ENCODE results near the gene GUSB. TPM values are rescaled to one million over a fixed set of nuclear protein-coding genes. Genes with fewer than 3 reads are reported as not detected.

GUSB gene
- total and polyA plus RNA-seq, 2 donors (not counting 1 experiment from before 2014, with no cell fraction given): 21.8 to 42.6 TPM

DNA sequence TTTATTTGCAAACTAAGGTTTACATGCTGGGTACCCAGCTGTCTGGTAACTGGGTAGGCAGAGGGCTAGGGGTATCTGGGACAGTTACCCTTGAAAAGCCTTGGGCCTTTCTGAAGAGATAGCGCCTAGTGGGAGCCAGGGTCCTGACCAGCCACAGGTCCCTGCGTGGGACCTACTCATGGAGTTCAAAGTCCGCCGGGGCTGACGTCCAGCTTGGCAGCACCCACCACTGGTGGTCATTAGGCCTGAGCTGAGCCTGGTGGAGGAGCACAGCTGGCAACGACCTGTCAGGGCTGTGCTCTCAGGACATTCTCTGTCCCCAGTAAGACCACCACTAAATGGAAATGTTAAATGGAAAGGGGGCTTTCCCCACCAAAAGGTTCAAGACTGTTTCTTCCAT lies 20.0 kb downstream of the GUSB start:
- Histone ChIP-seq H3K27me3 (ENCODE audit: control insufficient read depth, insufficient read depth, low read length) (no peaks in the 10 kb centered on the region), H3K4me2 (ENCODE audit: extremely low read depth, insufficient read depth, low read length) (no peak overlapping the region), H3K4me1 (ENCODE audit: control insufficient read depth, extremely low read depth, insufficient read depth, low read length) (no peaks in the 10 kb centered on the region), H3K4me3 (replicated peaks in 1 of 4; ENCODE audit: control extremely low read depth in 1 of 4, insufficient read depth in 1 of 4, low read depth in 3 of 4, low read length in 4 of 4) (no peak overlapping the region), H3K9me3 (ENCODE audit: control insufficient read depth, insufficient read depth, low read depth, low read length) (no peaks in the 10 kb centered on the region), H3K9ac (ENCODE audit: insufficient read depth, low read length) (no peak overlapping the region), H4K20me1 (ENCODE audit: control insufficient read depth, extremely low read depth, insufficient read depth, low read length) (no peaks in the 10 kb centered on the region), H3K36me3 (ENCODE audit: control insufficient read depth, insufficient read depth, low read length) (peaks cover 11% of the 10 kb centered on the region), H2AFZ (ENCODE audit: low read length) (no peak overlapping the region), H3K27ac (ENCODE audit: insufficient read depth, low read length) (no peak overlapping the region), H3K79me2 (ENCODE audit: control insufficient read depth, insufficient read depth, low read length) (no peaks in the 10 kb centered on the region)
- DNase-seq (ENCODE audit: low read depth in 2 of 2): no peak
- TF ChIP-seq, protein P1, sequence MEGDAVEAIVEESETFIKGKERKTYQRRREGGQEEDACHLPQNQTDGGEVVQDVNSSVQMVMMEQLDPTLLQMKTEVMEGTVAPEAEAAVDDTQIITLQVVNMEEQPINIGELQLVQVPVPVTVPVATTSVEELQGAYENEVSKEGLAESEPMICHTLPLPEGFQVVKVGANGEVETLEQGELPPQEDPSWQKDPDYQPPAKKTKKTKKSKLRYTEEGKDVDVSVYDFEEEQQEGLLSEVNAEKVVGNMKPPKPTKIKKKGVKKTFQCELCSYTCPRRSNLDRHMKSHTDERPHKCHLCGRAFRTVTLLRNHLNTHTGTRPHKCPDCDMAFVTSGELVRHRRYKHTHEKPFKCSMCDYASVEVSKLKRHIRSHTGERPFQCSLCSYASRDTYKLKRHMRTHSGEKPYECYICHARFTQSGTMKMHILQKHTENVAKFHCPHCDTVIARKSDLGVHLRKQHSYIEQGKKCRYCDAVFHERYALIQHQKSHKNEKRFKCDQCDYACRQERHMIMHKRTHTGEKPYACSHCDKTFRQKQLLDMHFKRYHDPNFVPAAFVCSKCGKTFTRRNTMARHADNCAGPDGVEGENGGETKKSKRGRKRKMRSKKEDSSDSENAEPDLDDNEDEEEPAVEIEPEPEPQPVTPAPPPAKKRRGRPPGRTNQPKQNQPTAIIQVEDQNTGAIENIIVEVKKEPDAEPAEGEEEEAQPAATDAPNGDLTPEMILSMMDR (conservative IDR thresholded peaks at IDR 0.05 in 1 of 2, IDR thresholded peaks at IDR 0.05 in 1 of 2; ENCODE audit: low read depth in 1 of 2, low read length in 2 of 2): no peak
- TF ChIP-seq EZH2 (IDR thresholded peaks at IDR 0.05; ENCODE audit: low read length, missing control alignments): no peak

DNA sequence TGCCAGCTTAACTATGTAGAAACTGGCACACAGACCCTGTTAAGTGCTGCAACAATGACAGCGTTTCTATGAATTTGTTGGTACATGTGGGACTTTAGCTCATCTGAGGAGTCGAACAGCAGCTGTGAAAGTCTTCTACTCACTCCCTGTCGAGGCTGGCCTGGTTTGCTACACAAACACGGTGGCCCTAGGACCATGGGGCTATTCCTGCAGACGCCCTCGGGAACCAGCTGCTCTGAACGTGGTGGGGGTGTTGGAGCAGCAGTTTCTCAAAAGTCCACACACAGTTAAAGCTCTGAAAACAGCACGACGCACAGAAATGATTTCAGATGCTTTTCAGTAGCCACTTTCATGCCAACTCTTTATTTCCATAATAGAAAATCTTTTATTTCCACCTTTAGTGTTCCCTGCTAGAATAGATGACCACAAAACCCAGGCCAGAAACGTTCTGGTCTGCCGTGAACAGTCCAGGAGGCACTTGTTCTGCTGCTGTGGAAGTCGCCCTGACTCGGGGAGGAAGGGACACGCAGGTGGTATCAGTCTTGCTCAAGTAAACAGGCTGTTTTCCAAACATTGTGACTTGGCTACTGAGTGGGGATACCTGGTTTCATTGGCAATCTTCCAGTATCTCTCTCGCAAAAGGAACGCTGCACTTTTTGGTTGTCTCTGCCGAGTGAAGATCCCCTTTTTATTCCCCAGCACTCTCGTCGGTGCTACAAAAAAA lies 21.5 kb downstream of the GUSB start:
- H3K4me1 ChIP-seq (ENCODE audit: control insufficient read depth, extremely low read depth, insufficient read depth, low read length): no peaks in the 10 kb centered on the region
- no peak overlapping the region for H3K4me3 ChIP-seq (replicated peaks in 1 of 4; ENCODE audit: control extremely low read depth in 1 of 4, insufficient read depth in 1 of 4, low read depth in 3 of 4, low read length in 4 of 4)
- H2AFZ ChIP-seq (ENCODE audit: low read length): no peak overlapping the region
- no peaks in the 10 kb centered on the region for H3K27me3 ChIP-seq (ENCODE audit: control insufficient read depth, insufficient read depth, low read length)
- H3K9me3 ChIP-seq (ENCODE audit: control insufficient read depth, insufficient read depth, low read depth, low read length): no peaks in the 10 kb centered on the region
- peaks cover 11% of the 10 kb centered on the region for H3K36me3 ChIP-seq (ENCODE audit: control insufficient read depth, insufficient read depth, low read length)
- H3K79me2 ChIP-seq (ENCODE audit: control insufficient read depth, insufficient read depth, low read length): no peaks in the 10 kb centered on the region
- no peak for DNase-seq (ENCODE audit: low read depth in 2 of 2)
- TF ChIP-seq, protein P1 (conservative IDR thresholded peaks at IDR 0.05 in 1 of 2, IDR thresholded peaks at IDR 0.05 in 1 of 2; ENCODE audit: low read depth in 1 of 2, low read length in 2 of 2): no peak
- TF ChIP-seq EZH2 (IDR thresholded peaks at IDR 0.05; ENCODE audit: low read length, missing control alignments): no peak
- H3K27ac ChIP-seq (ENCODE audit: insufficient read depth, low read length): no peak overlapping the region
- H4K20me1 ChIP-seq (ENCODE audit: control insufficient read depth, extremely low read depth, insufficient read depth, low read length): no peaks in the 10 kb centered on the region
- H3K9ac ChIP-seq (ENCODE audit: insufficient read depth, low read length): no peak overlapping the region
- no peak overlapping the region for H3K4me2 ChIP-seq (ENCODE audit: extremely low read depth, insufficient read depth, low read length)

DNA sequence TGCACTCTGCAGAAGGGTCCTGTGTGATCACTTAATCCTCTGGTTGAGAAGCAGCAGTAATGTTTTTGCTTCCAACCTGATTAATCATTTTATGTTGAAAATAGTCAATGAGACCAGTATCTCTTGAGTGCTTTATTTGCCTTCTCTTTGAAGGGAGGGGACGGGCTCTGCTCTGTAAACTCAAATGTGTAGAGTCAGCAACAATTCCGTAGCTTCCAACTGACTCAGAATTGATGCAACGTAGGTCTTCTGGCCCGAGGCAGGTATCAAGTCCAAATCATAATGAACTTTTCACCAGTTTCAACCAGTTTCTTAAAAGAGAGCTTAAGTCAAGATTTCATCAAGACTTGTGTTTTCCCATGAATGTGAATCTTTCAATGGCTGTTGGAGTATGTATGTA lies 26.3 kb downstream of the GUSB start:
- no peak overlapping the region for H3K4me3 ChIP-seq (replicated peaks in 1 of 4; ENCODE audit: control extremely low read depth in 1 of 4, insufficient read depth in 1 of 4, low read depth in 3 of 4, low read length in 4 of 4)
- peaks cover 8% of the 10 kb centered on the region for H3K36me3 ChIP-seq (ENCODE audit: control insufficient read depth, insufficient read depth, low read length)
- H3K27ac ChIP-seq (ENCODE audit: insufficient read depth, low read length): no peak overlapping the region
- no peaks in the 10 kb centered on the region for H3K9me3 ChIP-seq (ENCODE audit: control insufficient read depth, insufficient read depth, low read depth, low read length)
- no peaks in the 10 kb centered on the region for H3K4me1 ChIP-seq (ENCODE audit: control insufficient read depth, extremely low read depth, insufficient read depth, low read length)
- no peak overlapping the region for H2AFZ ChIP-seq (ENCODE audit: low read length)
- no peak for DNase-seq (ENCODE audit: low read depth in 2 of 2)
- H3K27me3 ChIP-seq (ENCODE audit: control insufficient read depth, insufficient read depth, low read length): no peaks in the 10 kb centered on the region
- TF ChIP-seq EZH2 (IDR thresholded peaks at IDR 0.05; ENCODE audit: low read length, missing control alignments): no peak
- TF ChIP-seq, protein P1 (conservative IDR thresholded peaks at IDR 0.05 in 1 of 2, IDR thresholded peaks at IDR 0.05 in 1 of 2; ENCODE audit: low read depth in 1 of 2, low read length in 2 of 2): no peak
- no peaks in the 10 kb centered on the region for H3K79me2 ChIP-seq (ENCODE audit: control insufficient read depth, insufficient read depth, low read length)
- no peak overlapping the region for H3K9ac ChIP-seq (ENCODE audit: insufficient read depth, low read length)
- H3K4me2 ChIP-seq (ENCODE audit: extremely low read depth, insufficient read depth, low read length): no peak overlapping the region
- H4K20me1 ChIP-seq (ENCODE audit: control insufficient read depth, extremely low read depth, insufficient read depth, low read length): no peaks in the 10 kb centered on the region
